Caco-2 (cell line): ENCODE measurements around the gene UQCR11. TPM values are rescaled to one million over a fixed set of nuclear protein-coding genes. Genes with fewer than 3 reads are reported as not detected.

Source experiments
- BruUV-seq: library from RNA; stranded (reverse); fragments of 400-500 nt; replicated peaks from 2 replicates; lab custom pipeline; 2021; lab: Mats Ljungman, UMichigan
- CTCF ChIA-PET: fragments of 300-600 bp; sonication (Branson Sonifier 250); formaldehyde crosslinking; loops from one replicate; lab custom pipeline; 2022; ENCODE audit warnings: antibody characterized with exemption; lab: Charles Lee
- POLR2A ChIA-PET: fragments of 300-600 bp; sonication (Branson Sonifier 250); formaldehyde crosslinking; loops from one replicate; lab custom pipeline; 2022; ENCODE audit warnings: antibody characterized with exemption; lab: Charles Lee
- DNase-seq, 2 experiments: peaks; one replicate each; pipeline versions ENCODE4 v3.0.0 to v3.0.0-alpha.2; 2020 to 2022
- H3K27me3 ChIP-seq: replicated peaks from 2 replicates; pipeline ENCODE4 v1.6.0; 2011; ENCODE audit warnings: low read length; ENCODE audit not compliant: control insufficient read depth, insufficient read depth
- H3K36me3 ChIP-seq: 2 replicates; pipeline ENCODE4 v1.5.1; 2011; ENCODE audit warnings: low read length; ENCODE audit not compliant: control insufficient read depth, insufficient read depth
- H3K4me1 ChIP-seq: fragments of 250-450 bp; sonication (Bioruptor Pico); 2 replicates; pipeline ENCODE4 v1.5.1; 2020; ENCODE audit warnings: mild to moderate bottlenecking
- H3K4me3 ChIP-seq: 2 replicates; pipeline ENCODE4 v1.5.1; 2011; ENCODE audit warnings: low read depth, mild to moderate bottlenecking, control low read depth, low read length
- H3K9me3 ChIP-seq: fragments of 250-450 bp; sonication (Bioruptor Pico); 2 replicates; pipeline ENCODE4 v1.5.1; 2020; ENCODE audit warnings: mild to moderate bottlenecking, moderate library complexity
- H3K27ac Mint-ChIP-seq: one replicate; pipeline ENCODE4 v1.8.0; 2022; ENCODE audit warnings: mixed read lengths; ENCODE audit not compliant: unreplicated experiment
- H3K27me3 Mint-ChIP-seq: one replicate; pipeline ENCODE4 v1.8.0; 2022; ENCODE audit warnings: mixed read lengths; ENCODE audit not compliant: insufficient read depth, unreplicated experiment
- H3K36me3 Mint-ChIP-seq: one replicate; pipeline ENCODE4 v1.8.0; 2022; ENCODE audit warnings: mild to moderate bottlenecking, mixed read lengths; ENCODE audit not compliant: insufficient read depth, unreplicated experiment
- H3K4me1 Mint-ChIP-seq: one replicate; pipeline ENCODE4 v1.8.0; 2022; ENCODE audit warnings: low read depth, mixed read lengths; ENCODE audit not compliant: unreplicated experiment
- H3K4me3 Mint-ChIP-seq: one replicate; pipeline ENCODE4 v1.8.0; 2022; ENCODE audit warnings: mild to moderate bottlenecking, moderate library complexity, mixed read lengths; ENCODE audit not compliant: unreplicated experiment
- H3K9me3 Mint-ChIP-seq: one replicate; pipeline ENCODE4 v1.8.0; 2022; ENCODE audit warnings: mixed read lengths; ENCODE audit not compliant: unreplicated experiment
- CTCF ChIP-seq, 2 experiments: fragments of 200-600 bp in 1 of 2; IDR thresholded peaks; 1 replicate in 1 of 2; 2 replicates in 1 of 2; pipeline versions ENCODE4 v1.5.1 to v1.8.0; 2011 to 2022; ENCODE audit warnings: antibody characterized with exemption in 1 of 2, control low read depth in 1 of 2, inconsistent platforms in 1 of 2, low read depth in 1 of 2, low read length in 1 of 2, mild to moderate bottlenecking in 1 of 2, moderate library complexity in 1 of 2; ENCODE audit not compliant: insufficient read depth in 1 of 2, severe bottlenecking in 1 of 2, unreplicated experiment in 1 of 2
- intact Hi-C: fragments of 100-400 bp; cut with micrococcal nuclease; formaldehyde crosslinking; loops from one replicate; pipeline ENCODE4 v1.10.0; 2022; ENCODE audit not compliant: unreplicated experiment
- total RNA-seq: library from RNA; stranded (reverse); gene quantifications from 2 replicates; pipeline ENCODE4 v1.2.3, GENCODE V29; 2022

UQCR11 gene
- total RNA-seq, 1 experiment from 2014 or later = 222 TPM

- peaks cover 8% of the 10 kb centered on the region for H3K9me3 Mint-ChIP-seq
- CTCF ChIA-PET = no interaction called here
Measured at GRCh38 chr19:1630811-1631210, 25.5 kb upstream of the UQCR11 start.

GRCh38 chr19:1630012-1630411 is 24.8 kb upstream of the UQCR11 start:
- ChIA-PET CTCF (no interaction called here), POLR2A (no interaction called here)
- Histone ChIP-seq H3K9me3 (no peaks in the 10 kb centered on the region), H3K4me1 (peaks cover 21% of the 10 kb centered on the region), H3K27me3 (no peaks in the 10 kb centered on the region), H3K36me3 (peaks cover under 1% of the 10 kb centered on the region), H3K4me3 (no peak overlapping the region)
- no TSS peak for BruUV-seq
- H3K27me3 Mint-ChIP-seq = no peaks in the 10 kb centered on the region
- peaks cover under 1% of the 10 kb centered on the region for H3K9me3 Mint-ChIP-seq
- no peak overlapping the region for H3K4me3 Mint-ChIP-seq
- intact Hi-C loops = no loop called here
- no peak for TF ChIP-seq CTCF (IDR thresholded peaks at IDR 0.05; ENCODE audit: insufficient read depth in 1 of 2, low read depth in 1 of 2, low read length in 1 of 2, severe bottlenecking in 1 of 2, unreplicated experiment in 1 of 2)
- no peaks in the 10 kb centered on the region for H3K4me1 Mint-ChIP-seq
- no peak overlapping the region for H3K27ac Mint-ChIP-seq
- DNase-seq = no peak
- peaks cover 39% of the 10 kb centered on the region for H3K36me3 Mint-ChIP-seq

More at GRCh38 chr19:1630811-1631210, 25.5 kb upstream of the UQCR11 start:
- Histone ChIP-seq H3K36me3 (peaks cover 1% of the 10 kb centered on the region), H3K27me3 (no peaks in the 10 kb centered on the region), H3K4me3 (no peak overlapping the region), H3K9me3 (no peaks in the 10 kb centered on the region), H3K4me1 (peaks cover 21% of the 10 kb centered on the region)
- intact Hi-C loops = no loop called here
- Mint-ChIP-seq H3K36me3 (peaks cover 39% of the 10 kb centered on the region), H3K27me3 (no peaks in the 10 kb centered on the region), H3K4me1 (no peaks in the 10 kb centered on the region), H3K4me3 (no peak overlapping the region), H3K27ac (no peak overlapping the region)
- BruUV-seq = no TSS peak
- no peak for TF ChIP-seq CTCF (IDR thresholded peaks at IDR 0.05; ENCODE audit: insufficient read depth in 1 of 2, low read depth in 1 of 2, low read length in 1 of 2, severe bottlenecking in 1 of 2, unreplicated experiment in 1 of 2)
- no peak for DNase-seq
- POLR2A ChIA-PET = no interaction called here

GRCh38 chr19:1629256-1629808 is 24.1 kb upstream of the UQCR11 start:
- H3K27ac Mint-ChIP-seq = no peak overlapping the region

More at GRCh38 chr19:1629256-1629808, 24.1 kb upstream of the UQCR11 start:
- Mint-ChIP-seq H3K9me3 (no peaks in the 10 kb centered on the region), H3K27me3 (no peaks in the 10 kb centered on the region), H3K4me3 (no peak overlapping the region), H3K36me3 (peaks cover 38% of the 10 kb centered on the region), H3K4me1 (no peaks in the 10 kb centered on the region)
- no peak for DNase-seq
- Histone ChIP-seq H3K27me3 (no peaks in the 10 kb centered on the region), H3K9me3 (no peaks in the 10 kb centered on the region), H3K4me1 (peaks cover 20% of the 10 kb centered on the region), H3K4me3 (no peak overlapping the region), H3K36me3 (peaks cover 2% of the 10 kb centered on the region)
- TF ChIP-seq CTCF (IDR thresholded peaks at IDR 0.05; ENCODE audit: insufficient read depth in 1 of 2, low read depth in 1 of 2, low read length in 1 of 2, severe bottlenecking in 1 of 2, unreplicated experiment in 1 of 2) = no peak
- POLR2A ChIA-PET = no interaction called here
- intact Hi-C loops = no loop called here
- no TSS peak for BruUV-seq
- CTCF ChIA-PET = no interaction called here
